ENCODE data around the gene MAST3. TPM values are rescaled to one million over a fixed set of nuclear protein-coding genes. Genes with fewer than 3 reads are reported as not detected.

Gene MAST3
- total RNA-seq, 1 donor from 2014 or later: 10.7 TPM

- peaks cover 8% of the 10 kb centered on the region for H3K4me1 Mint-ChIP-seq (ENCODE audit: low read depth)
- no peak for TF ChIP-seq CTCF (IDR thresholded peaks at IDR 0.05; ENCODE audit: unreplicated experiment)
- H3K9me3 Mint-ChIP-seq (ENCODE audit: low read depth): no peaks in the 10 kb centered on the region
- DNase-seq (ENCODE audit: low spot score, unreplicated experiment): no peak
- no peaks in the 10 kb centered on the region for H3K27me3 Mint-ChIP-seq
- peaks cover 1% of the 10 kb centered on the region for H3K36me3 Mint-ChIP-seq (ENCODE audit: insufficient read depth)
- H3K4me3 Mint-ChIP-seq (ENCODE audit: low read depth): peak overlapping the region; percentile 77
- H3K27ac Mint-ChIP-seq: peak overlapping the region; percentile 87
These were observed 20.9 kb downstream of the MAST3 start for GRCh38 chr19:18118420-18119012.

GRCh38 chr19:18119013-18119716, 21.6 kb downstream of the MAST3 start:
- peak overlapping the region; percentile 29 for H3K27ac Mint-ChIP-seq
- H3K4me1 Mint-ChIP-seq (ENCODE audit: low read depth): peaks cover 8% of the 10 kb centered on the region
- H3K36me3 Mint-ChIP-seq (ENCODE audit: insufficient read depth): peaks cover 3% of the 10 kb centered on the region
- DNase-seq (ENCODE audit: low spot score, unreplicated experiment): no peak
- TF ChIP-seq CTCF (IDR thresholded peaks at IDR 0.05; ENCODE audit: unreplicated experiment): no peak
- H3K27me3 Mint-ChIP-seq: no peaks in the 10 kb centered on the region
- peak overlapping the region; percentile 77 for H3K4me3 Mint-ChIP-seq (ENCODE audit: low read depth)
- H3K9me3 Mint-ChIP-seq (ENCODE audit: low read depth): no peaks in the 10 kb centered on the region

GRCh38 chr19:18119717-18120105, 22.1 kb downstream of the MAST3 start:
- DNase-seq (ENCODE audit: low spot score, unreplicated experiment): no peak
- no peak overlapping the region for H3K27ac Mint-ChIP-seq
- peak overlapping the region; percentile 3 for H3K4me3 Mint-ChIP-seq (ENCODE audit: low read depth)
- no peaks in the 10 kb centered on the region for H3K27me3 Mint-ChIP-seq
- H3K36me3 Mint-ChIP-seq (ENCODE audit: insufficient read depth): peaks cover 6% of the 10 kb centered on the region
- TF ChIP-seq CTCF (IDR thresholded peaks at IDR 0.05; ENCODE audit: unreplicated experiment): no peak
- H3K9me3 Mint-ChIP-seq (ENCODE audit: low read depth): no peaks in the 10 kb centered on the region
- H3K4me1 Mint-ChIP-seq (ENCODE audit: low read depth): peaks cover 8% of the 10 kb centered on the region

DNA sequence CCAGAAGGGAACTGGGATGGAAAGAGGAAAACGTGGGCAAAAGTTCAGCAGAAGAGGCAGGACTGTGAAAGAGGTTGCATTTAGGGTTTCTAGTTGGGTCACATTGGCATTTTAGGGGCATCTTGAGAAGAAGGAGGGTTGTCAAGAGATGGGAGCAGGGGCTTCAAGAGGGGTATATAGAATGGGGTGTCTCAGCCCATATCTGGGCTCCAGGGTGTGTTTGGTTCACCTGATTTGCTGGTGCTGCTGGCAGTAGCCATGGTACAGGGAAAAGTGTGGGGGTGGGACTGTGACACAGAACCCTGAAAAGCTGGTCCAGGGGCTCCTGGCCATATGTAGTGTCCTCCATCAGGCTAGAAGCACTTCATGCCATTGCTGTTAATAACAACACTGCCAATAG, 22.5 kb downstream of the MAST3 start:
- no peak for TF ChIP-seq CTCF (IDR thresholded peaks at IDR 0.05; ENCODE audit: unreplicated experiment)
- peaks cover 8% of the 10 kb centered on the region for H3K4me1 Mint-ChIP-seq (ENCODE audit: low read depth)
- no peaks in the 10 kb centered on the region for H3K27me3 Mint-ChIP-seq
- no peak for DNase-seq (ENCODE audit: low spot score, unreplicated experiment)
- peaks cover 6% of the 10 kb centered on the region for H3K36me3 Mint-ChIP-seq (ENCODE audit: insufficient read depth)
- H3K4me3 Mint-ChIP-seq (ENCODE audit: low read depth): peak overlapping the region; percentile 3
- no peaks in the 10 kb centered on the region for H3K9me3 Mint-ChIP-seq (ENCODE audit: low read depth)
- no peak overlapping the region for H3K27ac Mint-ChIP-seq

- H3K27me3 Mint-ChIP-seq: no peaks in the 10 kb centered on the region
- no peak for DNase-seq (ENCODE audit: low spot score, unreplicated experiment)
These were observed 23.6 kb downstream of the MAST3 start for GRCh38 chr19:18121166-18121565.

More at GRCh38 chr19:18121166-18121565, 23.6 kb downstream of the MAST3 start:
- TF ChIP-seq CTCF (IDR thresholded peaks at IDR 0.05; ENCODE audit: unreplicated experiment): no peak
- H3K4me1 Mint-ChIP-seq (ENCODE audit: low read depth): peaks cover 8% of the 10 kb centered on the region
- H3K36me3 Mint-ChIP-seq (ENCODE audit: insufficient read depth): peaks cover 7% of the 10 kb centered on the region
- no peak overlapping the region for H3K4me3 Mint-ChIP-seq (ENCODE audit: low read depth)
- no peak overlapping the region for H3K27ac Mint-ChIP-seq
- no peaks in the 10 kb centered on the region for H3K9me3 Mint-ChIP-seq (ENCODE audit: low read depth)
